Measurements from ENCODE around the gene AHRR.
A peak's percentile ranks its signal among the peaks of the same experiment; 100 is the strongest.
"Not testable (repeated sequence)": the region's sequence is repeated elsewhere in the genome, so short reads cannot be mapped to it uniquely, and the experiment has no call there.

The AHRR gene

DNA sequence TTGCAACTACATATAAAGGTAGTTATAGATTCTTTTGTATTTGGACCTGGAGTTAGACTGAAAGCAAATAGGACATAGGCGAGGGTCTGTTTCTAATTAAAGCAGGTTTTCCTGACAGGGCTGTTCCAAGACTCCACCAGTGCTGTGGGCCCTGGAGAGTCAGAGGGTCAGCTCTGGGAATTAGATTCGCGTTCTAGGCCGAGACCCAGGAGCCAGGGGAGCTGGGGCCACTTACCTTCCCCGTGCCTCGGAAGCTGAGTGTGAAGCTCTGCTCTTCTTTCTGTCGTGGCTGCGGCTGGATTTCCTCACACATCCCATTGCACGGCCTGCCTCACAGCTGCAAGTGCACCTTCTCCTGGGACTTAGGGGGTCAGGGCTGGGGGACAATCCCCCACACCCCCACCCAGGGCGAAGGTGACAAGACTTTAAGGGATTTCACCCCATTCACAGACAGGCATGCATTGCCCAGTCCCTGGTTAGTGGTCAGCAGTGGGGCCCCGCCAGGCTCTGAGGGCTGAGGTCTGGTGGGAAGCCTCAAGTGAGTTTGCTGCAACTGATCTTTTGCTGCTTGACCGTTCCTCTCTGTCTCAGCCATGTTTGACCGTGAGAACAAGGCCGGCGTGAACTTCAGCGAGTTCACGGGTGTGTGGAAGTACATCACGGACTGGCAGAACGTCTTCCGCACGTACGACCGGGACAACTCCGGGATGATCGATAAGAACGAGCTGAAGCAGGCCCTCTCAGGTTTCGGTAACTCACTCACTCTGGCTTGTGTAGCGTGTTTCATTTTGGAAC is 15.3 kb upstream of the AHRR start:
- DNase-seq: no peak

DNA sequence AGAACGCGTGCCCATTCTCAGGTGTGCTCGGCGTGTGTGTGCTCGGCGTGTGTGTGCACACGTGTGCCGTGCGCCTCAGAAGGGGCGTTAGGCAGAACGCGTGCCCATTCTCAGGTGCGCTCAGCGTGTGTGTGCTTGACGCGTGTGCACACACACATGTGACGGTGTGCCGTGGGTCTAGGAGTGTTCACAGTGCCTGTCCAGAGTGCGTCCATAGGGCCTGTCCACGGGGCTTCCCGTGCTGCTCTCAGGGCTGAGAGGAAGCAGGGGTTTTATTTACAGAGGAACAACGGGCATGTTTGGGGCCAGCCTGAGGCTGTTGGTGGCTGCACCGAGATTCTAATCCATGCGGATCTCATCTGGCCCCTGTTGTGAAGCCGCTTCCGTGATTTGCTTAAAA is 14.2 kb upstream of the AHRR start:
- no peak for DNase-seq

DNA sequence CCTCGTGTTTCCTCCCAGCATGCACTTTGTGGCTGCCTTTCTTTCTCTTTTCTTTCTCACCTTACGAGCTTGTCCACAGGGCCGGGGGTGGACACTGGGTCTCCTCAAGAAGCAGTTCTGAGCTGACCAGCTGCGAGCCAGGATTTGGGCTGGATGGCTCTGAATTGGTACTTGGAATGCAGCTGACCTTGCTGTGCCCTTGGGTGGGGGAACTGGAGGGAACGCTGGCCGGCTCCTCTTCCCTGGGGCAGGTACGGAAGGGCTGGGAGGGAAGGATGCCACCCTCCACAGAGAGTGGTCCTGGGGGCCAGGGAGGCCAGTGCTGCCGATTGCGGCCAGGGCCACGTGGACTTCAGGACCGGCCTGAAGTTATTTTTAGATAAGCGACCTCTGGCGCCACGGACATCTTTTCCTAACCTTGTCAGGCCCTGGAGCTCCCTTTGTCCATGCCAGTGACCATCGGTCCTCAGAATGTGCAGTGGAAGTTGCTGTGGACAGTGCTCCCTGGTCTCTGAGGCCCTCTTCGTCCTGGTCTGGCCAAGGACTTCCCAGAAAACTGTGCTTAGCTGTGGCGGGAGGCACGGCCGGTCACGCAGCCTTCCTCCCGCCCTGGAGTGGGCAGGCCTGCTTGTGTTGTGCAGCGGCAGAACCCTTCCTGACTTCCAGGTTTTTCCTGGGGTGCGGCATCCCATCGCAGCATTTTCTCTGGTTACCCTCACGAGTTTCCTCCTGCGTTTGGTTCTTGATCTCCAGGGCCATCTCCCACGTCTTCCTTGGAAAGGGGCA is 13.5 kb upstream of the AHRR start:
- no peak for DNase-seq

DNA sequence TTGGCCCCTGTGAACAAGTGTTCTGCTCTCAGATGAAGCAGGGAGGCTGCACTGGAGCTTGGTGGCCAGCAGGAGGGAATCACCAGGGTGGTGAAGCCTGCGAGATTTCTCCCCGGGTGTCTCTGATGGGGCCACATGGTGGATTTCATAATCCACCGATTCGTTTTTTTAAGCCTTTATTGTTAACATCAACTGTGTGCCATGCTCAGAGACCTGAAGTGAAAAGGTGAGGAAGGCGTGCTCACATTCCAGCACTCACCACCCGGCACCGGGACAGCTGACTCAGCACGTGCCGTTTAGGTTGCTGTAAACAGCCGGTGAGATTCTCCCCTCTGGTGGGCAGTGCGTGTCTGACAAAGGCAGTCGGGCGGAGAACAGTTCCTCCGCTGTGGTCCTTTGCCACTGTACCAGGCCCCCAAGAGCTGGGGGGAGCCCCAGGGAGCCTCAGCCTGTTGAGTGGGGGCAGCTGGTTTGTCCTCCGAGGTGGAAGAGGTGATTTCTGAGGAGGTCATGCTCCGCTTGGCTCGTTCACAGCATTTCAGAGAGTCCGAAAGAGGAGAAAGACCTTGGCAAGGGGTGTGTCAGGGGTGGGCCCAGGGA is 12.7 kb upstream of the AHRR start:
- DNase-seq: no peak

DNA sequence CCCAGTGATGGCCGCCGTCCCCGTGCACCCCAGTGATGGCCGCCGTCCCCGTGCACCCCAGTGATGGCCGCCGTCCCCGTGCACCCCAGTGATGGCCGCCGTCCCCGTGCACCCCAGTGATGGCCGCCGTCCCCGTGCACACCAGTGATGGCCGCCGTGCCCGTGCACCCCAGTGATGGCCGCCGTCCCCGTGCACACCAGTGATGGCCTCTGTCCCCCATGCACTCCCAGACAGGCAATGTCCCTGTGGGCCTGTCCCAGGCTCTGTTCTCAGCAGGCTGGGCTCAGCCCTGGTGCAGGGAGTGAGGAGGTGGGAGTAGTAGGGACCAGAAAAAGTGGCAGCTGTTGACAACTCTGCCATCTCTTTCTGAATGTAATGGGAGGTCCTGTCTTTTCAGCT is 11.7 kb upstream of the AHRR start:
- DNase-seq: not testable (repeated sequence)

DNA sequence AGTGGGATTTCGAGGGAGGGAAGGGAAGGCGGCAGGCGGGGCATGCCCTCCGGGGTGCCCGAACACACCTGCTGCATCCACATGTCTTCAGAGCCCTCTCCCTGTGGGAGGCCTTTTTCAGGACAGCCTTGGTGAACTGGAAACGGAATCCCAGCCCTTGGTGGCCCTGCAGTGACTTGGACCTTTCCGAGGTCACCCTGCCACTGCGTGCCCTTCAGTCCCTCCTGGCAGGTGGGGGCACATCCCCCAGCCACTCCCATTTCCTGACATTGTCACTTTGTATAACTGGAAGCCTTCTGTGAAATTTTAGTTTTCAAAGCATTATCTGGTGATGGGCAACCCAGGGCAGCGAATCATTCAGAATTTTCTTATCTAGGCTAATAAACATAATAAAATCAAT is 11.0 kb upstream of the AHRR start:
- no peak for DNase-seq

DNA sequence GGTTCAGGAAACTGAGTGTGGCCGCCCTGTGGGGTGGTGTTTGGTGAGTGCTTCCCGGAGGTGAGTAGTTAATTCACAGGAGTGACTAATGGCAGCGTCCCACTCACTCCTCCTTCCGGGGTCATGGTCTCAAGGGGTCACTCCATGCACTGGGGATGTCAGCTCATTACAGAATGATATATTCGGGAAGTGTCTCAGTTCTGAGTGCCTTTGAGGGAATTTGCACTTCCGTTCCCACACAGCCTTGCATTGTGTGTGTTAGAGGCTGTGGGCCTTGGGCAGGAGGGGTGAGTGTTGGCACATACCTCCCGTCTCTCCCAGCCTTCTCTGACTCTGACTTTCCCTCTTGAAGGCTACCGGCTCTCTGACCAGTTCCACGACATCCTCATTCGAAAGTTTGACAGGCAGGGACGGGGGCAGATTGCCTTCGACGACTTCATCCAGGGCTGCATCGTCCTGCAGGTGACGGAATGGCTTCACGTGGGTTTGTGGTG is 10.5 kb upstream of the AHRR start:
- no peak for DNase-seq

DNA sequence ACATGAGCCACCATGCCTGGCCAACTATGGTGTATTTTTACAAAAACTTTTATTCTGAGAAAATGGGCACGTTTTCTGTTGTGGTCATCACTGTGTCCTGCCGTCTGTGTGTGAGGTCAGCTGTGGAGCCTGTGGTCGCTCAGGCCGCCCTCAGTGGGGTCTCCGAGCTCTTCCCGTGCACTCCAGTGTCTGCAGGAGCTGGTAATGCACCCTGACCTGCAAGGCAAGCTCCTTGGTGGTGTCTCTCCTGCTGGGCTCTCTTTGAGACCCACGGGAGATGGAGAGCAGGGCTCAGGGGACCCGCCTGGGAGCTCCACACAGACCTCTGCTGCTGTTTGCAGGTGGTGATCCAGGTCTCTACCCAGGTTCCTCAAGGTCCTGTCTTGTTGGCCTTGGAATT is 9.6 kb upstream of the AHRR start:
- no peak for DNase-seq

DNA sequence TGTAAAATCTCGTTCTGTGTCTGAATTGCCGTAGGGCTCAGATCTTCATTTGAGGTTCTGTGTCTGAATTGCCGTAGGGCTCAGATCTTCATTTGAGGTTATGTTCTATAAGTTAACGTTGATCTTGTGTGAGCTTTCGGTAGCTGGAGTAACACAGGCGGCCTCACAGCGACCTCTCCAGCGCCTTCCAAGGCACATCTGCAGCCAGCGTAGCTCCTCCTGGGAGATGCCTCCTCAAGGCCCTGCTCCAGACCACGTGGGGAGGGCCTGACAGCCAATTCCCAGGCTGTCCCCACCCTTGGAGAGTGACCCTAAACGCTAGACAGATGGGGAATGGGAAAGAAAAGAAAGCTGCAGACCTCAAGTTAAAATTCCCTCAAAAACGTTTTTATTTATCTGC is 8.7 kb upstream of the AHRR start:
- DNase-seq: no peak

DNA sequence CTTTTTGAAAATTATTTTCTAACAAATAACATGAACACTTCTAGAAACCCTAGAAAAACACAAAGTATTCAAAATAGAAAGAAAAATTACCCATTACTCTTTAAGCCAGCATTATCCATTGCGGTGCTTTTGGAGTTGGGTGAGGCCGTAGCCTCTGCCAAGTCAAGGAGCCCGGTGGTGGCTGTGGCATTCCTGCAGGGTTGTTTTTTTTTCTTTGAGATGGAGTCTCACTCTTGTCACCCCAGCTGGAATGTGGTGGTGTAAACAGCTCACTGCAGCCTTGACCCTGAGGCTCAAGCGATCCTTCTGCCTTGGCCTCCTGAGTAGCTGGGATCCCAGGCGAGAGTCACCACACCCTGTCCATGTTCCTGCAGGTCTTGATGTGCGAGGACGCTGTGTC is 8.2 kb upstream of the AHRR start:
- no peak for DNase-seq

DNA sequence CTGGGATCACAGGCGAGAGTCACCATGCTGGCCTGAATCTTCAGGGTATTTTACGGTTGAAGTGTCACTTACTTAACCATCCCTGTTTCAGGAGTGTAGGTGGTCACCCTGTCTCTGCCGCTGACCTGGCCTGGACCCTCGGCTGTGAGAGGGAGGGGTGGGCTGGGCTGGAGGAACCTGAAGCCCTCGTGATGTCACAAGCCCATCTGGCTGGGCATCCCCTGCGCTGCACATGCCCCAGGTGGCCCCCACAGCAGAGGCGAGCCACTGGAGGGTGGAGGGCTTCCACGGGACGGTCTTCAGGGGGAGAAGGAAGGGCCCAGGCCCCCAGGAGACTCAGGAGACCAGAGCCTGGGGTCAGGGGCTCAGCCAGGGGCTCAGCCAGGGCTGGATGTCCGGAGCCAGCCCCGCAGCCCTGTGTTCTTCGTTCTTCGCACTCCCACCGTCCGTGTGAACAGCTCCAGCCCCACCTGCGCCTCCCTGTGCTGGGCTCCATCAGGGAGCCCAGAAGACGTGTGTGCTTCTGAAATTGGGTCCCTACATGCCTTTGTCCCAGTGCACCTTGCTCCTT is 7.6 kb upstream of the AHRR start:
- DNase-seq: no peak

DNA sequence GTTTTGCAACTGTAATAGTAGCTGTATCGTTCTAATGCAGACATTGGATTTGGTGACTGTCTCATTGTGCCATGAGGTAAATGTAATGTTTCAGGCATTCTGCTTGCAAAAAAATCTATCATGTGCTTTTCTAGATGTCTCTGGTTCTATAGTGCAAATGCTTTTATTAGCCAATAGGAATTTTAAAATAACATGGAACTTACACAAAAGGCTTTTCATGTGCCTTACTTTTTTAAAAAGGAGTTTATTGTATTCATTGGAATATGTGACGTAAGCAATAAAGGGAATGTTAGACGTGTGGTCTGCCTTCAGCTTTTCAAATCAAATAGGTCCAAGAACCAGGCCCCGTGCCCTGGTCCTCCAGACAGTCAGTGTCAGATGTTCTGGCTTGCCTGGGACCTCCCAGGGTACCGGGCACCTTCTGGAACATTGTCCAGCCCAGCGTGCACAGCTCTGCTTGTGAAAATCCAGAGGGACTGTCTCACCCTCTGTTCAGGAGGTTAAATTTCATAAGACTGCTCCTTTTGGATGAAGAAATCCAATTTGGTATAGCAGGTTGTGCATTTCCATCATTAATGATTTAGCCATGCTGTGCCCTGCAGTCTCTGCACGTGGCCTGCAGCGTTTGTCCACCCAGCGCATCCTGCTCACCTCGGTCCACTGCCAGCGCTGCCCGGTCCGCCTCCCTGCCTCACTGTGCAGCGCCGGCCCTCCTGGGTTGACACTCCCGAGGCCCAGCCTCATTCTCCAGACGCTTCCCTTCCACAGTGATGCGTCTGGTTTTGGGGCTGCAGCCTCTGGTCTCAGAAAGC is 6.6 kb upstream of the AHRR start:
- no peak for DNase-seq

DNA sequence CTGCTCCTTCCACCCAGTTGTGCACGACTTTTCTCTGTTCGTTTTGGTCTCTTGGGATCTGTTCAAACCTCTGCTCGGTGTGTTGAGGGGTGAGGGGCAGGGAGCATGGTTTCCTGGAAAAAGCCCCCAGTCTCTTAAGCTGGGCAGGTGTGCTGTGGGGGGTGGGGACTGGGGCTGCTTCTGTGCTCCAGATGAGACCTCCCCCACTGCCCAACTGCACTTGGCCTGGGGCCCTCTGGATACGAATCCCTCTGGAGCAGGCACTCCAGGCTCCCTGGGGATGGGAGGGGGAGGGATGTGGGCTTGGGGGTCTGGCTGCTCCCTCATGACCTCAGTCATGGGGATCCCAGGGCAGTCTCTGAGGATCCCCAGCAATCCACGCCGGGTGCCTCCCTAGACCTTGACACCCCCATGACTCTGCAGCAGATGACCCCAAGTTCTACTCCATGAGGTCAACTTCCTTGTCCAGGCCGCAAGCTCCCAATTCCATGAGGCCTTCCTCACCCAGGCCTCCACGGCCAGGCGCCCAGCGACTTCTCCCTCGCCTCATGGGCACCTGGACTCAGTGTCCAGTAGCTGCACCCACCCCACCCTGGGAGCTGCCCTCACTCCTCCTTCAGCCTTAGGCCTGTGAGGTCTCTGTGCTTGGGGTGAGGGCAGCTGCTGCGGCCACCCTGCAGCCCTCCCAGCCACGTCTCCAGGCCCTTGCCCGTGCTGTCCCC is 5.9 kb upstream of the AHRR start:
- no peak for DNase-seq

DNA sequence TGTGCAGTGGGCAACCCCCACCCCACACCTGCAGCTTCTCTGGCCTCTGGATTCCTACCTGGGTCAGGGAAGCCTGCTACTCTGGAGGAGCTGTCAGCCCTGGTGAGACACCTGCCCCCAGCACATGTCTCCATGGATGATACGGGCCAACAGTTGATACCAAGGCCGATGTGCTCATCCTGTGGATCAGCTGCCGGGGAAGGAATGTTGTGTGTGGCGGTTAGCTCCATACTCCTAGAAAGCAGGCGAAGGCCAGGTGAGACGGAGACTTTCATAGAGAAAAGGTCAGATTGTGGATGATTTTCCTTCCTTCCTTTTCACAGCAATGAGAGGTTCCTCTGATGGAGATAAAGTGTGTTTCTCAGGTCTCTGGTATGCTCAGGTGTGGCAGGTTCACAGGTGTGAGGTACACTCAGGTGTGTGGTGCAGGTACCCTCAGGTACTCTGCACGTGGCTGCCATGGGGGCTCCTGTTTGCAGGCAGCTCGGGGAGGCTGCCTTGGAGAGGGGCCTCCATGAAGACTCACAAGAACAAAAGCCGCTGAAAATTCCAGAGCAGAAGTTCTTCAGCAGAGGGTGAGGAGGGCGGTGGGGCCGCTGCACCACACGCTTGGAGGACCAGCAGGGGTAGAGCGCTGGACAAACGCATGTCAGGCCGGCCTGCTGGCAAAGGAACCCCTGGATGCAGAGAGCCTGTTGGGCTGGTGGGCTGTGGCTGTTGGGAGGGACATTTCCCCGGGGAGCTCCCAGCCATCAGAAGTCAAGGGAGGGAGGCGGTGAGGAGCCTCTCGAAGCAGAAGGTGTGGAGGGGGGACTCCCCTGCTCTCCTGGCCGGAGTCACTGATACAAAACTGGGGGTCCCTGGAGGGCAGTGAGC is 5.1 kb upstream of the AHRR start:
- DNase-seq: no peak

DNA sequence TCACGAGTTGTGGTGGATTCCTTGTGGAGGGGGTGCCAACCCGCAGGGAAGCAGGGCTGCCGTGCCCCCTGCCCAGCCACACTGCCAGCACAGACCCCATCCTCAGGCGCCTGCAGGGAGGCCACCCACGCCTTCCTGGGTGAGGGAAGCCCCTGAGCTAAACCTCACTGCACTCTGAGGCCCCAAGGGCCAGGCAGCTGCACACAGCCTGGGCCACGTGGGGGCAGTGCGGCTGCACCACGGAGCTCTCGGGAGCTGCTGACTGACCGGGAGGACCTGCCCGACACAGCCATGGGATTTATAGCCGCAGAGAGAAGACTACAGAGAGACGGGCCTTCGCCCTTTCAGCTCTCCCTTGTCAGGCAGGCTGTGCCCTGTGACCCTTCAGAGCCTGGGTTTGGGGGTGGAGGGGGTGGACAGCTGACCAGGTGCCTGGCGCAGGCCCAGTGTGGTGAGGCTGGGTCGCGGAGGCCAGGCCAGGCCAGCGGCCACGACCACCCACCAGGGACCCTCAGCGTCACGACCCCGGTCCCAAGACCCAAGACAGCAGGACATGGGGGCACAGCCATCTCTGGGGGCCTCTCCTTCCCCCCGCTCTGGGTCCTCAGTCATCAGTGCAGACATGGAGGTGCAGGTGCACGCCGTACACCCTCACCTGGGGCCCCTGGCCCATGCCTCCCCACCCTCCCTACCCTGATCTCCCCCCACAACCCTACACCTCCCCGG is 4.3 kb upstream of the AHRR start:
- DNase-seq: peak; percentile 91

DNA sequence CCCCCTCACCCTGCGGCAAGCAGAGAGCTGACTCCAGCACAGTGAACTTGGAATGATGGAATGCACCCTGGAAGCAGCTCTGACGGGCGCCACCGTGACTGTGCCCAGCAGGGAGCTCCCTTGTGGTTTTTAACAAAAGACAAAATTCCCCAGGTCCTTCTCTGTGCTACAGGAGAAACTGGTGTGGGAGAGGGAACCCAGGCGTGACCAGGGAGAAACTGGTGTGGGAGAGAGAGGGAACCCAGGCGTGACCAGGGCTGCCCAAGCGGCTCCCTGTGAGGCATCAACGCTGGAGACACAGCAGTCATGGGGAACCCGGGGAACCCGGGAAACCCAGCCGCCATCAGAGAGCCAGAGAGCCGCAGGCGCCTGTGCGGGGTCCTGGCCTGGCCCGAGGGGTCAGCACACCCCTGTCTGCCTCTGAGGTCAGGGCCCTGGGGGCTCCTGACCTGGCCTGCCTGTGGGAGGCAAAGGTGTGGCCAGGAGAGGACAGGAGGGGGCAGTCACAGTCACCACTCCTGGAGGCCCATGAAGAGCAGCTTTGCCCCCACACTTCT is 3.1 kb upstream of the AHRR start:
- DNase-seq: no peak

DNA sequence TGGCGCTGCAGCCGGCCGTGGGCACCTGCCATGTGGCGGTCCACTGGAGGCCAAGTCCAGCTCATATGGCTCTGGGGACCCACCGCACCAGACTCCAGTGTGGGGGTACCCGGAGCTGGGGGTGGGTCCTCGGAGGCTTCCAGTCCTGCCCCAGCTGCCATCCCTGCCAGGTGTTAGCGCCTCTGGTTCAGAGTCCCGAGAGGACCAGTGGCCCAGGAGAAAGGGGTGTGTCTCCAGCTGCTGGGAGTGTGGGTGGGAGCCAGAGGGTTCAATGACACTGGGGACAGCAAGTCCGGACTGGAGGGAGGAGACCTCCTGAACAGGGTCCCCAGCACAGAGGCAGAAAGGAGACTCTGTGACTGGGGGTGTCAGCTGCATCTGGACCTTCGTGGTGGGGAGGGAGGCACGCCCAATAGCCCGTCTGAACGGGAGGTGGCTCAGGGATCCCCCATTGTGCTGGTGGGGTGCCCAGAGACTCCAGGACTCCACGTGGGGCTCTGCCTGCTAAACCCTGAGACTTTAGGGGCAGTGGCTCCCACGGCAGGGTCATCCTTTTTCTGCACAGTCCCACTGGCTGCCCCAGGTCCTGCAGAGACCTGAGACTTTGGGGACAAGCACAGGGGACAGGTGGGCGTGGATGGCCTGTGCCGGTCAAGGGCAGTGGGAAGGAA is 2.4 kb upstream of the AHRR start:
- no peak for DNase-seq

DNA sequence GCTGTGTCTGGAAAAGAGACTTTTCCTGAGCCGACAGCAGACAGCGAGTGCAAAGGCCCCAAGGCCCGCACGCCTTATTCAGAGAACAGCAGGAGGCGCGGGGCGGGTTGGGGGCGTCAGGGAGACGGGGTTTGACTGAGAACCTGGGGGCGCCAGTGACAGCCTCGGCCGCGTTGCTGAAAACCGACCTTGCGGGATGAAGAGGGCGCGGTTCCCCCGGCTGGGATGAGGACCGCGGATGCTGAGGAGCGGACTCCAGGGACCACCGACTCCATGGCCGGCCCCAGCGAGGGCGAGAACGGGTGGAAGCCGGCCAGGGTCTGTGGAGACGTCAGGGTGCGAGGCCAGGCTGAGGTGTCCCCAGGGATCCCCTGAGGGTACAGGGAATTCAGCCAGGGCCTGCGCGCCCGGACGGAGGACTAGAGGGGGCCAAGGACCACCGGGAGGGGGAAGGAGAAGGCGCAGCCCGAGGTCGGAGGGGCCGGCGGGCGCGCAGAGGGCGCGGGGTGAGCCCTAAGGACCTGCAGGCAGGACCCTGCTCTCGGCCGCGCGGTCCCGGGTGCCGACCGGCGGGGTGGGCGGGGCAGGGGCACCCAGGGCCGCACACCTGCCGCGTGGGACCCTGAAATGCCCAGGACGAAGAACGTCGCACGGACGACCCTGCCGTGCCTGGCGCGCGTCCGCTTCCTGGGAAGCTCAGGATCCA is 837 bp upstream of the AHRR start:
- no peak for DNase-seq

All from islet precursor cell (in vitro differentiated cells).